ENCODE results near the gene HES1.
"Not testable (repeated sequence)": the region's sequence is repeated elsewhere in the genome, so short reads cannot be mapped to it uniquely, and the experiment has no call there.

HES1 gene

GRCh38 chr3:194148383-194148782, 12.4 kb downstream of the HES1 start:
- ChIA-PET POLR2A (no interaction called here), CTCF (no interaction called here)
- DNase-seq (ENCODE audit: extremely low spot score), result no peak
- TF ChIP-seq FOXK2 (IDR thresholded peaks at IDR 0.05) (no peak), NFRKB (IDR thresholded peaks at IDR 0.05) (no peak), ARNT (IDR thresholded peaks at IDR 0.05) (no peak), L3MBTL2 (conservative IDR thresholded peaks at IDR 0.05) (no peak), ELF4 (IDR thresholded peaks at IDR 0.05) (no peak), SP1 (IDR thresholded peaks at IDR 0.05) (no peak), FOXM1 (IDR thresholded peaks at IDR 0.05; ENCODE audit: borderline replicate concordance) (no peak), FOXA1 (IDR thresholded peaks at IDR 0.05) (no peak), TARDBP (IDR thresholded peaks at IDR 0.05) (no peak), SUZ12 (IDR thresholded peaks at IDR 0.05) (no peak), HDGF (IDR thresholded peaks at IDR 0.05; ENCODE audit: borderline replicate concordance) (no peak), CTBP1 (IDR thresholded peaks at IDR 0.05; ENCODE audit: borderline replicate concordance) (no peak), LEF1 (IDR thresholded peaks at IDR 0.05; ENCODE audit: borderline replicate concordance) (no peak), ZNF384 (IDR thresholded peaks at IDR 0.05) (no peak)
- TF ChIP-seq, protein P1, sequence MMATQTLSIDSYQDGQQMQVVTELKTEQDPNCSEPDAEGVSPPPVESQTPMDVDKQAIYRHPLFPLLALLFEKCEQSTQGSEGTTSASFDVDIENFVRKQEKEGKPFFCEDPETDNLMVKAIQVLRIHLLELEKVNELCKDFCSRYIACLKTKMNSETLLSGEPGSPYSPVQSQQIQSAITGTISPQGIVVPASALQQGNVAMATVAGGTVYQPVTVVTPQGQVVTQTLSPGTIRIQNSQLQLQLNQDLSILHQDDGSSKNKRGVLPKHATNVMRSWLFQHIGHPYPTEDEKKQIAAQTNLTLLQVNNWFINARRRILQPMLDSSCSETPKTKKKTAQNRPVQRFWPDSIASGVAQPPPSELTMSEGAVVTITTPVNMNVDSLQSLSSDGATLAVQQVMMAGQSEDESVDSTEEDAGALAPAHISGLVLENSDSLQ (IDR thresholded peaks at IDR 0.05), result no peak

- DNase-seq (ENCODE audit: extremely low spot score), result no peak
Measured at GRCh38 chr3:194150252-194150934, 14.4 kb downstream of the HES1 start.

GRCh38 chr3:194150935-194151302, 15.0 kb downstream of the HES1 start:
- POLR2A ChIA-PET; DNase-seq (ENCODE audit: extremely low spot score); CTCF ChIA-PET: not testable (repeated sequence)

More at GRCh38 chr3:194150252-194150934, 14.4 kb downstream of the HES1 start:
- no peak for TF ChIP-seq BHLHE40 (IDR thresholded peaks at IDR 0.05; ENCODE audit: borderline replicate concordance)
- TF ChIP-seq TARDBP (IDR thresholded peaks at IDR 0.05), result no peak
- TF ChIP-seq FOXK2 (IDR thresholded peaks at IDR 0.05), result no peak
- no peak for TF ChIP-seq ZNF384 (IDR thresholded peaks at IDR 0.05)
- no peak for TF ChIP-seq LEF1 (IDR thresholded peaks at IDR 0.05; ENCODE audit: borderline replicate concordance)
- no peak for TF ChIP-seq HDGF (IDR thresholded peaks at IDR 0.05; ENCODE audit: borderline replicate concordance)
- no peak for TF ChIP-seq SP1 (IDR thresholded peaks at IDR 0.05)
- no peak for TF ChIP-seq FOXA1 (IDR thresholded peaks at IDR 0.05)
- no peak for TF ChIP-seq NFRKB (IDR thresholded peaks at IDR 0.05)
- no peak for TF ChIP-seq ELF4 (IDR thresholded peaks at IDR 0.05)
- TF ChIP-seq CTBP1 (IDR thresholded peaks at IDR 0.05; ENCODE audit: borderline replicate concordance), result no peak
- no peak for TF ChIP-seq SUZ12 (IDR thresholded peaks at IDR 0.05)
- no peak for TF ChIP-seq FOXM1 (IDR thresholded peaks at IDR 0.05; ENCODE audit: borderline replicate concordance)
- TF ChIP-seq, protein P1 (IDR thresholded peaks at IDR 0.05), result no peak
- POLR2A ChIA-PET, result no interaction called here
- CTCF ChIA-PET, result no interaction called here

- POLR2A ChIA-PET, result interaction anchor here (1.2 kb wide), 1 partner anchor 13 kb away, joined by 3 read pairs; no protein-coding TSS in a partner anchor
- no peak for DNase-seq (ENCODE audit: extremely low spot score)
Measured at GRCh38 chr3:194154346-194154745, 18.4 kb downstream of the HES1 start.

GRCh38 chr3:194156095-194156494, 20.1 kb downstream of the HES1 start:
- DNase-seq (ENCODE audit: extremely low spot score), result no peak
- POLR2A ChIA-PET, result no interaction called here
- TF ChIP-seq ZNF384 (IDR thresholded peaks at IDR 0.05), result no peak
- no peak for TF ChIP-seq ELF4 (IDR thresholded peaks at IDR 0.05)
- TF ChIP-seq L3MBTL2 (conservative IDR thresholded peaks at IDR 0.05), result no peak
- no peak for TF ChIP-seq SP1 (IDR thresholded peaks at IDR 0.05)
- no peak for TF ChIP-seq NFRKB (IDR thresholded peaks at IDR 0.05)
- no peak for TF ChIP-seq SUZ12 (IDR thresholded peaks at IDR 0.05)
- no peak for TF ChIP-seq LEF1 (IDR thresholded peaks at IDR 0.05; ENCODE audit: borderline replicate concordance)
- TF ChIP-seq FOXA1 (IDR thresholded peaks at IDR 0.05), result no peak
- no peak for TF ChIP-seq HDGF (IDR thresholded peaks at IDR 0.05; ENCODE audit: borderline replicate concordance)
- TF ChIP-seq FOXK2 (IDR thresholded peaks at IDR 0.05), result no peak
- no peak for TF ChIP-seq CTBP1 (IDR thresholded peaks at IDR 0.05; ENCODE audit: borderline replicate concordance)
- TF ChIP-seq BHLHE40 (IDR thresholded peaks at IDR 0.05; ENCODE audit: borderline replicate concordance), result no peak
- CTCF ChIA-PET, result no interaction called here

More at GRCh38 chr3:194154346-194154745, 18.4 kb downstream of the HES1 start:
- CTCF ChIA-PET, result no interaction called here
- TF ChIP-seq ELF4 (IDR thresholded peaks at IDR 0.05) (no peak), ARNT (IDR thresholded peaks at IDR 0.05) (no peak)

DNA sequence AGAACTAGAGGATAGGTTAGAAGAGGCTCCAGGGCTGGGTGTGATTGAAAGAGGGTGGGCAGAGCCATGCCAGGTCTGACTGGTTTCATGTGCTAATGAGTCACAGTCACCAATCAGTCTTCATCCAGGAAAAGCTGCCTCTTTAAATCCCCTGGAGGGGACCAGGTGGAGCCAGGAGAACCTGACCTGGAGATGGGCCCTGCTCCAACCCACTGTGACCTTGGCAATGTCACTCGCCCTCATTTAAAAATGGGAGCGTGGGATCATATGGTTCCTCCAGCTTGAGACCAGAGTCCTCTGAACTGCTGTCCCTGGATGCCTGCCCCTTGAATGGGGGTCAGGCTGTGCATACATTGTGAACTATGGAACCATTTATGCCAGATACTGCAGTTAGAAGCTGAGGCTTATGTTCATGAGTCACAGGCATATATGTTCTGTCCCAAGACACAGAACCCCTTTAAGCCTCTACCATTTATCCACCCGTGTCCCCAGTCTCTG, 23.0 kb downstream of the HES1 start:
- no peak for DNase-seq (ENCODE audit: extremely low spot score)
- TF ChIP-seq ZNF384 (IDR thresholded peaks at IDR 0.05), result no peak
- ChIA-PET CTCF (interaction anchor here (0.5 to 0.7 kb wide), 2 partner anchors 9 to 66 kb away, joined by 3 read pairs; no protein-coding TSS in a partner anchor), POLR2A (no interaction called here)

- DNase-seq (ENCODE audit: extremely low spot score), result no peak
- ChIA-PET CTCF (no interaction called here), POLR2A (interaction anchor here (1.7 kb wide), 1 partner anchor 19 kb away, joined by 5 read pairs; no protein-coding TSS in a partner anchor)
- TF ChIP-seq SP1 (IDR thresholded peaks at IDR 0.05) (no peak), ELF4 (IDR thresholded peaks at IDR 0.05) (no peak), ARNT (IDR thresholded peaks at IDR 0.05) (no peak), BHLHE40 (IDR thresholded peaks at IDR 0.05; ENCODE audit: borderline replicate concordance) (no peak), FOXM1 (IDR thresholded peaks at IDR 0.05; ENCODE audit: borderline replicate concordance) (no peak), FOXK2 (IDR thresholded peaks at IDR 0.05) (no peak), ZNF384 (IDR thresholded peaks at IDR 0.05) (no peak), CTBP1 (IDR thresholded peaks at IDR 0.05; ENCODE audit: borderline replicate concordance) (no peak), NFRKB (IDR thresholded peaks at IDR 0.05) (no peak), TARDBP (IDR thresholded peaks at IDR 0.05) (no peak), LEF1 (IDR thresholded peaks at IDR 0.05; ENCODE audit: borderline replicate concordance) (no peak), SUZ12 (IDR thresholded peaks at IDR 0.05) (no peak), L3MBTL2 (conservative IDR thresholded peaks at IDR 0.05) (no peak), FOXA1 (IDR thresholded peaks at IDR 0.05) (no peak), HDGF (IDR thresholded peaks at IDR 0.05; ENCODE audit: borderline replicate concordance) (no peak)
- TF ChIP-seq, protein P1 (IDR thresholded peaks at IDR 0.05), result no peak
Measured at GRCh38 chr3:194160158-194160557, 24.2 kb downstream of the HES1 start.

All from HEK293T (cell line).